Measurements from ENCODE around the gene SLC6A5. TPM values are rescaled to one million over a fixed set of nuclear protein-coding genes. Genes with fewer than 3 reads are reported as not detected.
"Not testable (repeated sequence)": the region's sequence is repeated elsewhere in the genome, so short reads cannot be mapped to it uniquely, and the experiment has no call there.

The SLC6A5 gene
- total RNA-seq, result not detected

- DNase-seq, result peak; percentile 72
- CTCF ChIA-PET, result interaction anchor here (0.6 to 0.9 kb wide), 3 partner anchors 10 to 1493 kb away, joined by 3 read pairs; no protein-coding TSS in a partner anchor
- POLR2A ChIA-PET, result no interaction called here
- intact Hi-C loops (cut with DNase I, micrococcal nuclease), result loop anchor here in 1 of 2 experiments (2.0 kb wide), 1 partner anchor 439 kb away; the partner anchor contains the start of gene DBX1
- Mint-ChIP-seq H3K9me3 (ENCODE audit: low read depth) (no peaks in the 10 kb centered on the region), H3K4me1 (peaks cover 7% of the 10 kb centered on the region), H3K27ac (no peak within 1 kb of the TSS), H3K27me3 (peaks cover 86% of the 10 kb centered on the region), H3K36me3 (ENCODE audit: low read depth) (no peaks in the 10 kb centered on the region), H3K4me3 (no peak within 1 kb of the TSS)
- no peak for ATAC-seq
Observed at GRCh38 chr11:20599221-20600019, at the start of gene SLC6A5. SLC6A5 (plus strand) TSS chr11:20599608; CDS start chr11:20599673, 65 bp downstream.

GRCh38 chr11:20551096-20551495 is 48.3 kb upstream of the SLC6A5 start:
- peaks cover 11% of the 10 kb centered on the region for H3K27me3 Mint-ChIP-seq
- intact Hi-C loops (cut with DNase I, micrococcal nuclease), result no loop called here
- ChIA-PET POLR2A (no interaction called here), CTCF (no interaction called here)
- no peaks in the 10 kb centered on the region for H3K9me3 Mint-ChIP-seq (ENCODE audit: low read depth)
- no peak overlapping the region for H3K27ac Mint-ChIP-seq
- no peak for DNase-seq
- no peak overlapping the region for H3K4me3 Mint-ChIP-seq
- H3K36me3 Mint-ChIP-seq (ENCODE audit: low read depth), result no peaks in the 10 kb centered on the region
- no peaks in the 10 kb centered on the region for H3K4me1 Mint-ChIP-seq
- ATAC-seq, result no peak

- Mint-ChIP-seq H3K36me3 (ENCODE audit: low read depth) (no peaks in the 10 kb centered on the region), H3K9me3 (ENCODE audit: low read depth) (no peaks in the 10 kb centered on the region), H3K27ac (no peak overlapping the region), H3K27me3 (peaks cover 10% of the 10 kb centered on the region), H3K4me1 (no peaks in the 10 kb centered on the region), H3K4me3 (no peak overlapping the region)
- CTCF ChIA-PET, result no interaction called here
- intact Hi-C loops (cut with DNase I, micrococcal nuclease), result no loop called here
- DNase-seq, result no peak
- POLR2A ChIA-PET, result no interaction called here
- ATAC-seq, result no peak
Observed at GRCh38 chr11:20555783-20556182, 43.6 kb upstream of the SLC6A5 start.

GRCh38 chr11:20556396-20556795 is 43.0 kb upstream of the SLC6A5 start:
- ATAC-seq; POLR2A ChIA-PET; H3K27me3 Mint-ChIP-seq; CTCF ChIA-PET; H3K9me3 Mint-ChIP-seq (ENCODE audit: low read depth); H3K27ac Mint-ChIP-seq; H3K4me1 Mint-ChIP-seq; DNase-seq; H3K36me3 Mint-ChIP-seq (ENCODE audit: low read depth); H3K4me3 Mint-ChIP-seq; intact Hi-C loops (cut with DNase I, micrococcal nuclease): not testable (repeated sequence)

GRCh38 chr11:20558741-20559140 is 40.7 kb upstream of the SLC6A5 start:
- H3K4me3 Mint-ChIP-seq, result no peak overlapping the region
- CTCF ChIA-PET, result no interaction called here
- intact Hi-C loops (cut with DNase I, micrococcal nuclease), result no loop called here
- no peak for ATAC-seq
- no peak overlapping the region for H3K27ac Mint-ChIP-seq
- H3K36me3 Mint-ChIP-seq (ENCODE audit: low read depth), result no peaks in the 10 kb centered on the region
- no peak for DNase-seq
- no peaks in the 10 kb centered on the region for H3K9me3 Mint-ChIP-seq (ENCODE audit: low read depth)
- H3K4me1 Mint-ChIP-seq, result no peaks in the 10 kb centered on the region
- POLR2A ChIA-PET, result no interaction called here
- peaks cover 11% of the 10 kb centered on the region for H3K27me3 Mint-ChIP-seq

- intact Hi-C loops (cut with DNase I, micrococcal nuclease), result no loop called here
- ATAC-seq (no peak), DNase-seq (no peak)
- Mint-ChIP-seq H3K36me3 (ENCODE audit: low read depth) (no peaks in the 10 kb centered on the region), H3K27me3 (peaks cover 11% of the 10 kb centered on the region), H3K4me1 (no peaks in the 10 kb centered on the region), H3K27ac (no peak overlapping the region), H3K4me3 (no peak overlapping the region), H3K9me3 (ENCODE audit: low read depth) (no peaks in the 10 kb centered on the region)
- ChIA-PET CTCF (no interaction called here), POLR2A (no interaction called here)
Observed at GRCh38 chr11:20559523-20560300, 39.7 kb upstream of the SLC6A5 start.

- Mint-ChIP-seq H3K4me1 (no peaks in the 10 kb centered on the region), H3K36me3 (ENCODE audit: low read depth) (no peaks in the 10 kb centered on the region)
- intact Hi-C loops (cut with DNase I, micrococcal nuclease), result no loop called here
Observed at GRCh38 chr11:20561915-20562314, 37.5 kb upstream of the SLC6A5 start.

GRCh38 chr11:20563866-20564265 is 35.5 kb upstream of the SLC6A5 start:
- ChIA-PET CTCF (no interaction called here), POLR2A (interaction anchor here (0.6 kb wide), 1 partner anchor 31 kb away, joined by 3 read pairs; no protein-coding TSS in a partner anchor)
- H3K4me3 Mint-ChIP-seq, result no peak overlapping the region
- H3K36me3 Mint-ChIP-seq (ENCODE audit: low read depth), result no peaks in the 10 kb centered on the region
- no peaks in the 10 kb centered on the region for H3K4me1 Mint-ChIP-seq
- intact Hi-C loops (cut with DNase I, micrococcal nuclease), result no loop called here
- ATAC-seq, result no peak
- no peak overlapping the region for H3K27ac Mint-ChIP-seq
- H3K27me3 Mint-ChIP-seq, result peaks cover 10% of the 10 kb centered on the region
- H3K9me3 Mint-ChIP-seq (ENCODE audit: low read depth), result no peaks in the 10 kb centered on the region
- no peak for DNase-seq

More at GRCh38 chr11:20561915-20562314, 37.5 kb upstream of the SLC6A5 start:
- no peak for ATAC-seq
- H3K4me3 Mint-ChIP-seq, result no peak overlapping the region
- H3K9me3 Mint-ChIP-seq (ENCODE audit: low read depth), result no peaks in the 10 kb centered on the region
- no peak for DNase-seq
- no peak overlapping the region for H3K27ac Mint-ChIP-seq
- ChIA-PET CTCF (no interaction called here), POLR2A (no interaction called here)
- H3K27me3 Mint-ChIP-seq, result peaks cover 9% of the 10 kb centered on the region

GRCh38 chr11:20564846-20565635 is 34.4 kb upstream of the SLC6A5 start:
- CTCF ChIA-PET, result no interaction called here

GRCh38 chr11:20566115-20566514 is 33.3 kb upstream of the SLC6A5 start:
- POLR2A ChIA-PET; H3K36me3 Mint-ChIP-seq (ENCODE audit: low read depth); DNase-seq; ATAC-seq; H3K27ac Mint-ChIP-seq; H3K4me3 Mint-ChIP-seq; CTCF ChIA-PET; H3K4me1 Mint-ChIP-seq; intact Hi-C loops (cut with DNase I, micrococcal nuclease); H3K9me3 Mint-ChIP-seq (ENCODE audit: low read depth): not testable (repeated sequence)
- H3K27me3 Mint-ChIP-seq, result peaks cover 11% of the 10 kb centered on the region

More at GRCh38 chr11:20564846-20565635, 34.4 kb upstream of the SLC6A5 start:
- intact Hi-C loops (cut with DNase I, micrococcal nuclease), result no loop called here
- ATAC-seq (no peak), DNase-seq (no peak)
- Mint-ChIP-seq H3K36me3 (ENCODE audit: low read depth) (no peaks in the 10 kb centered on the region), H3K9me3 (ENCODE audit: low read depth) (no peaks in the 10 kb centered on the region), H3K4me3 (no peak overlapping the region), H3K27ac (no peak overlapping the region), H3K27me3 (peaks cover 11% of the 10 kb centered on the region), H3K4me1 (no peaks in the 10 kb centered on the region)
- POLR2A ChIA-PET, result no interaction called here

GRCh38 chr11:20566591-20567434 is 32.6 kb upstream of the SLC6A5 start:
- no peak overlapping the region for H3K4me3 Mint-ChIP-seq
- no peaks in the 10 kb centered on the region for H3K4me1 Mint-ChIP-seq
- H3K9me3 Mint-ChIP-seq (ENCODE audit: low read depth), result no peaks in the 10 kb centered on the region
- H3K27ac Mint-ChIP-seq, result no peak overlapping the region
- no peaks in the 10 kb centered on the region for H3K36me3 Mint-ChIP-seq (ENCODE audit: low read depth)
- ChIA-PET CTCF (no interaction called here), POLR2A (no interaction called here)
- H3K27me3 Mint-ChIP-seq, result peaks cover 11% of the 10 kb centered on the region
- ATAC-seq (no peak), DNase-seq (no peak)
- intact Hi-C loops (cut with DNase I, micrococcal nuclease), result no loop called here
